Measurements from ENCODE around the gene C5orf15.

- TF ChIP-seq CTCF (IDR thresholded peaks at IDR 0.05) (no peak), TCF7L2 (IDR thresholded peaks at IDR 0.05; ENCODE audit: low read depth, low read length) (no peak)
- TF ChIP-seq, protein P1, sequence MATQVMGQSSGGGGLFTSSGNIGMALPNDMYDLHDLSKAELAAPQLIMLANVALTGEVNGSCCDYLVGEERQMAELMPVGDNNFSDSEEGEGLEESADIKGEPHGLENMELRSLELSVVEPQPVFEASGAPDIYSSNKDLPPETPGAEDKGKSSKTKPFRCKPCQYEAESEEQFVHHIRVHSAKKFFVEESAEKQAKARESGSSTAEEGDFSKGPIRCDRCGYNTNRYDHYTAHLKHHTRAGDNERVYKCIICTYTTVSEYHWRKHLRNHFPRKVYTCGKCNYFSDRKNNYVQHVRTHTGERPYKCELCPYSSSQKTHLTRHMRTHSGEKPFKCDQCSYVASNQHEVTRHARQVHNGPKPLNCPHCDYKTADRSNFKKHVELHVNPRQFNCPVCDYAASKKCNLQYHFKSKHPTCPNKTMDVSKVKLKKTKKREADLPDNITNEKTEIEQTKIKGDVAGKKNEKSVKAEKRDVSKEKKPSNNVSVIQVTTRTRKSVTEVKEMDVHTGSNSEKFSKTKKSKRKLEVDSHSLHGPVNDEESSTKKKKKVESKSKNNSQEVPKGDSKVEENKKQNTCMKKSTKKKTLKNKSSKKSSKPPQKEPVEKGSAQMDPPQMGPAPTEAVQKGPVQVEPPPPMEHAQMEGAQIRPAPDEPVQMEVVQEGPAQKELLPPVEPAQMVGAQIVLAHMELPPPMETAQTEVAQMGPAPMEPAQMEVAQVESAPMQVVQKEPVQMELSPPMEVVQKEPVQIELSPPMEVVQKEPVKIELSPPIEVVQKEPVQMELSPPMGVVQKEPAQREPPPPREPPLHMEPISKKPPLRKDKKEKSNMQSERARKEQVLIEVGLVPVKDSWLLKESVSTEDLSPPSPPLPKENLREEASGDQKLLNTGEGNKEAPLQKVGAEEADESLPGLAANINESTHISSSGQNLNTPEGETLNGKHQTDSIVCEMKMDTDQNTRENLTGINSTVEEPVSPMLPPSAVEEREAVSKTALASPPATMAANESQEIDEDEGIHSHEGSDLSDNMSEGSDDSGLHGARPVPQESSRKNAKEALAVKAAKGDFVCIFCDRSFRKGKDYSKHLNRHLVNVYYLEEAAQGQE (IDR thresholded peaks at IDR 0.05; ENCODE audit: insufficient read depth in 1 of 2, low read depth in 2 of 2, low read length in 1 of 2), result no peak
Measured at GRCh38 chr5:133957080-133957479, 11.3 kb downstream of the C5orf15 start.
